GM19035 (cell line): Measurements from ENCODE around the gene PKD2L2.
"Not testable (repeated sequence)": the region's sequence is repeated elsewhere in the genome, so short reads cannot be mapped to it uniquely, and the experiment has no call there.

Experiments
- ATAC-seq: cut with Tn5 transposase; IDR thresholded peaks from one replicate; pipeline ENCODE4 v1.9.1; 2021; ENCODE audit not compliant: unreplicated experiment

PKD2L2 gene

DNA sequence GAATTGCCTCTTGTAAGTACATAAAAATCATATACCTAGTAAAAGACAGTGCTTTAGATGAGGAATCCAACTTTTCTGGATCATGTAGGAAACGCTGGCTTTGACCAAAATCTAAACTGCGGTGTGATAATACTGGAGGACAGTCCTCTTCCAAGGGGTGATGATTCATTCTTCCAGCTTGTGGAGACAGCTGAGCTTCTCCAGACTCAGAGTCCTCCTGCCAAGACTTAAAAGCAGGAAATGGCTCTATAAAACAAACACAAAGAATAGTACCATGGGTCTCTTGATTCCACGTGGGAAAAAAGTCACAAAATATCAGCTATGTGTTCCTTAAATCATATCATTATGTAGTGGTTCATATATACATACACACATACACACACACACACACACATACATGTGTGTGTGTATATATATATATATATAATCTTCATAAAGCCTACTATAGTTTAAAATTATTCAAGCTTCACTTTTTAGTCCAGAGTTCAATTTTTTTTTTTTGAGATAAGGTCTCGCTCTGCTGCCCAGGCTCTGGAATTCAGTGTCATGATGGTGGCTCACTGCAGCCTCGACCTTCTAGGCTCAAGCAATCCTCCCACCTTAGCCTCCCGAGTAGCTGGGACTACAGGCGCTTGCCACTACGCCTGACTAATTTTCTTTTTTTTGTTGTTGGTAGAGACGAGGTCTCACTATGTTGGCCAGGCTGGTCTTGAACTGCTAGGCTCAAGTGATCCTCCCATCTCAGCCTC lies 65.0 kb downstream of the PKD2L2 start:
- ATAC-seq = no peak

DNA sequence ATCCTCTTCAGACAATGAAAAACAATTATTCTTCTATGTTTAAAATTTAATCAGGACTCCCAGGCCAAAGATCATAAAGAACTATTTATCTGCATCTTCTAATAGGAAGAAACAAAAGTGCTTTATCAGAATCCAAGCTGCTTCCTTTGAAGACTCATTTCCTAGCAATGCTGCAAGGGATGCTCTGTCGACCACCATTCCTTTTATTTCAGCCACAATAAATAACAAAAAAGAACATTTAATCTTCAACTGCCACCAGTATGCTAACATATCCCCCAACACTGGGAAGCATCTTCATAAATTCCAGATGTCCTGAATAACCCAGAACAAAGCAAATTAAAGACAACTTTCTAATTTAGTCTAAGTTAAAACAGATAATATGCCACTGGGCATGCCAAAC lies 68.7 kb downstream of the PKD2L2 start:
- no peak for ATAC-seq

DNA sequence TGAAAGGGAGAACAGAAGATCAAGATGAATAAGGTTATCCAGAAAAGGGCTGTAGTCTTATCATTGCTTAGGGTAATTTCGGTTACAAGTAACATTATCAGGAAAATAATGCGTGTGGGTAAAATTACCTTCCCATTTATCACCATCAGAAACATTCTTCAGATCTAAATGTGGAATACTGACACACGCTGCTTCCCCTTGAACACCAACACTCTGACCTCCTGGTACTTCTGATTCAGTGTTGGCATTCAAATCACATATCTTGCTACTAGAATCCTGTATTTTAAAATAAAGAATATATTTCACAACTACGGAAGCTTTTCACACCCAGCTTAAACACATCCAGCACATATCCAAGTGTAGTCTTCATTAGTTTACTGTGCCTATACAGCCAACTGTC lies 70.2 kb downstream of the PKD2L2 start:
- ATAC-seq = no peak

DNA sequence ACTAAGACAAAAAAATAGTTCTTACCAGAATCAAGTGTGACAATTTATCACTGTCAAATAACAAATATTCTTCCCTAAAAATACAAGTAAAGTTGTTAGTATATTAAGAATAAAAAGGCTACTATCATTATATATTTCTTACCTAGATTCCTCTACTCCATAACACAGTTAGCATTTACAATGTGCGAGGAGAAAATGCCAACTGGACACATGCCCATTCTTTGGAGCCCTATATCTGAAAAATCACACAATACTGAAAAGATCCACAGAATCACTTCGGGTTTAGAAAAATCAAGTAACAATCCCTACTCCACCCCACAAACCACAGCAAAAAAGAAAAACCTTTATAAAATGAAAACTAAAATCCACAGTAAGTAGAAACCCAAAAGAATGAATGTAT lies 70.9 kb downstream of the PKD2L2 start:
- ATAC-seq = no peak

DNA sequence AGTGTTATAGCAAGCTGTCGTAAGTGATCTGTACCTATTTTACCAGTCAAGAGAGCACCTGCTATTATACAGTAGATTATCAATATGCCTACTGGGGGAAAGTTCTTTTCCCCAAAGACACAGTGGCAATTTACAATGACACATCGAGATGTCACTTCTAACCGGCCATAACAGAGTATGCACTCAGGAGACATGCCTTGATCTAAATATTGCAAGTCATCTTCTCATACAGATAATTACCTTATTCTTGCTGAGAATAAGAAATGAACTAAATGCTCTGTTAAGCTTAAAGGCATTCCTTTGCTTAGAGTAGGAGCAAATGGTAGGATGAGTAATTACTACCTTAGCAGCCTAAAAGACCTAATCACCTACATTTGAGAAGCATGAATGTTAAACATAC lies 71.6 kb downstream of the PKD2L2 start:
- ATAC-seq = no peak

DNA sequence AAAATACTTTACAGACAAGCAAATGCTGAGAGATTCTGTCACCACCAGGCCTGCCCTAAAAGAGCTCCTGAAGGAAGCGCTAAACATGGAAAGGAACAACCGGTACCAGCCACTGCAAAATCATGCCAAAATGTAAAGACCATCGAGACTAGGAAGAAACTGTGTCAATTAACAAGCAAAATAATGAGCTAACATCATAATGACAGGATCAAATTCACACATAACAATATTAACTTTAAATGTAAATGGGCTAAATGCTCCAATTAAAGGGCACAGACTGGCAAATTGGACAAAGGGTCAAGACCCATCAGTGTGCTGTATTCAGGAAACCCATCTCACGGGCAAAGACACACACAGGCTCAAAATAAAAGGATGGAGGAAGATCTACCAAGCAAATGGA lies 81.1 kb downstream of the PKD2L2 start:
- not testable (repeated sequence) for ATAC-seq

DNA sequence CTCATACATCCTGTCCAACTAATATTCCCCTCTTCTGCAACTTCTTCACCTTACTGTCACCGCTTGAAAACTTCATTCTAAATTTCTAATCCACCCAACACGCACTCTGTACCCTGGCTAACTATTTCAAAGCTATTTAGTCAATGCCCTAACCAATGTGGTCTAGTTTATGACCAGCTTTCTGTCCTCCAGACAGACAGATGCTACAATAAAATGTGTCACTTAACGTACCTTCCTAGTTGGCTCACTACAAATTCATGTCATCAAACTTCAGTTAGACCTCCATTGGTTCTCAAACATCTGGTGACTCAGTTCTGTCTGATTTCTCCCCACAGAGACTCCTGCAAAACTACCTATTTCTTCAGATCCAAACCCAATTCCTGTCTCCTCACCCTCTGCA lies 86.0 kb downstream of the PKD2L2 start:
- no peak for ATAC-seq

DNA sequence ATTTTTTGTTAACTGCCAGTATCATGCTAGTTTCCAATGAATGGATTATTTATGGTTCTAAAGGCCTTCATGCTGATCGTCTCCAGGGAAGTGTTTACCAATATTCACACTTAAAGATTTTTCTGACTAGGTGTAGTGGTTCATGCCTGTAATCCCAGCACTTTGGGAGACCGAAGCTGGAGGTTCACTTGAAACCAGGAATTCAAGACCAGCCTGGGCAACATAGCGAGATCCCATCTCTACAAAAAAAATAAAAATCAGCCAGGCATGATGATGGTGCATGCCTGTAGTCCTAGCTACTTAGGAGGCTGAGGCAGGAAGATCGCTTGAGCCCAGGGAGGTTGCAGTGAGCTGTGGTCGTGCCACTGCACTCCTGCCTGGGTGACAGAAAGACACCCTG lies 100.2 kb downstream of the PKD2L2 start:
- no peak for ATAC-seq
